NCI-H1436 (cell line): ENCODE data around the gene KIF6.

Experiments
- DNase-seq: peaks from one replicate; lab custom pipeline; 2025; lab: John Stamatoyannopoulos, UW

The KIF6 gene

DNA sequence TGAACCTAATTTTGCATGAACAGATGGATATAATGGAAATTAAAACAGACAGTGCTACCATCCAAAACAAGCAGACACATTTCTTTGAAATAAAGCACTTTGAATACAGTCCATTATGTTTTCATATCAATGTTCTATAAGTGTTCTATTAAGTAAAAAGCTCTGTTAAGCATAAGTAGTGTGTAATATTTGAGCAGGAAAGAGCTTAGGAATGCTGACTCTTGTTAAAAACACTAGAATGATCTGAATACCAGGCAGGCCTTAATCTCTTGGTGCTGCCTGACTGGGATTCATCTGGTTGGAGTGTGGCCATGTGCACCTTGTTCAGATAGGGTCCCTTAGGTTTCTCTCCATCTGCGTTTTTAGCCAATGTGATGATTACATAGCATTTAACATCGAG, 130.9 kb downstream of the KIF6 start:
- no peak for DNase-seq

DNA sequence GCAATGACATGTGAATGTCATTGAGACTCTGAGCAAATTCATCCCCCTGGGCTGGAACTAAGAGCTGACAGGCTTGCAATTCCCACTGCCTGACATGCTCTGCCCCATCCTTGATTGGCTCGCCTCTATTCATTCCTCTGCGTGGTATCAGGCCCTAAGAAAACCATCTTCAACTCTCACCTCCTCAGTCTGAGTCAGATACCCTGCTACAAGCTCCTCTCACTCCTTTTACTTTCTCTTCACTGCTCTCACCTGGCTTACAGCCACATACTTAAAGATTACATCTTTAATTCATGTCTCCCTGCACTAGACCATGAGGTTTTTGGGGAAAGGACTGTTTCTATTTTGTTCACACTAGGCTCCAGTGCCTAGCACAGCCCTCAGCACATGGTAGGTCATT, 131.6 kb downstream of the KIF6 start:
- DNase-seq: no peak

DNA sequence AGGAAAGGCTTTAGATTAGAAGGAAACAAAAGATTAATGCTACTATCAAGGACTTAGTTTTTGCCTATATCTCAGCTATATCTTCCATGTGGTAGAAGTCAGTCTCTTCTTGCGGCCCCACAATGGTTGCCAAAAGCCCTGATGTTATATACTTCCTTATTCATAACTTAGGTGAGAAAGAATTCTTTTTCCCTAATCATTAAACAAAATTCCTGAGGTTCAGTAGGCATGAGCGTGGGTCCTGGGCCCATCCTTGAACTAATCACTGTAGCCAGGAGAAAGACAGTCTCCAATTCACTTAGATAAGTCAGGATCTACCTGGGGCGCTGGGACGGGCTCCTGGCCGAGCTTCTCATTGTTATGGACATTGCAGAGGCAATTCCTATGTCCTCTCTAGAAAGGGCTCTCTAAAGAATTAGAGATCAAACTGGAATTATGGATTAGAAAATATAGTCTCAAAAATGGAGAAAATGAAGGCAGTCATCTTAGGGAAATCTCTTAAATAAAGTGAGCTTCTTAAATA, 134.3 kb downstream of the KIF6 start:
- no peak for DNase-seq

- DNase-seq: no peak
These were observed 138.1 kb downstream of the KIF6 start for GRCh38 chr6:39587080-39587479.

GRCh38 chr6:39585641-39586040, 139.6 kb downstream of the KIF6 start:
- DNase-seq: no peak

DNA sequence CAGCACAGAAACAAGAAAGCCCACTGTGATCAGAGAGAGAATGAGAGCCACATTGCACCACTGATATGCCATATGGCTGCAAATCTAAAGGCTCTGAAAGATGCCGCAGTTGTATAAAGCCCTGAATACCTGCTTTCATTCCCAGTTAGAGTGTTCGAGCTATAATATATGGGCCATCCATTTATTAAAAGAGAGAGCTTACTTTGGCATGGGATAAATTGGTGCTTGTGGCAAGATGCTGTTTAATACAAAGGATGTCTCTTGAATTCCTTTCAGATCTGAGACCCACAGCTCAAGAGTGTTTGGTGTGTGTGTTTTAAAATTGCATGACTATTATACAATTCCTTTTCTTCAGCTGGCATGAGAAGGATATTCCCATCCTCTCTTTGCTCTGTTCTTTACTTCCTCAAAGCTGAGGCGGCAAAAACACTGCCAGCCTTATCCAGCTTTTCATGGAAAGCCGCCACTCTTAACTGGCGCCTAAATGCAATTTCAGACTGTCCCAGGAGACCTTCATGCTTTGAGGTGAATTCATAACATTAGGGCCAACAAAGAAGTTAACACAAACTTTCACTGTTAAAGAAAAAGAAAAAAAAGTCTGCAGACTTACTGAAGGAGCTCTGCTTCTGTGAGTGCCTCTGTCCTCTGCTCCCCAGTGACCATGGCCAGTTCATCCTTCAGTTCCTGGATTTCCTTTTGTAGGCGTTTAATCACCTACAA, 147.6 kb downstream of the KIF6 start:
- no peak for DNase-seq

GRCh38 chr6:39576556-39577303, 148.5 kb downstream of the KIF6 start:
- DNase-seq: no peak

DNA sequence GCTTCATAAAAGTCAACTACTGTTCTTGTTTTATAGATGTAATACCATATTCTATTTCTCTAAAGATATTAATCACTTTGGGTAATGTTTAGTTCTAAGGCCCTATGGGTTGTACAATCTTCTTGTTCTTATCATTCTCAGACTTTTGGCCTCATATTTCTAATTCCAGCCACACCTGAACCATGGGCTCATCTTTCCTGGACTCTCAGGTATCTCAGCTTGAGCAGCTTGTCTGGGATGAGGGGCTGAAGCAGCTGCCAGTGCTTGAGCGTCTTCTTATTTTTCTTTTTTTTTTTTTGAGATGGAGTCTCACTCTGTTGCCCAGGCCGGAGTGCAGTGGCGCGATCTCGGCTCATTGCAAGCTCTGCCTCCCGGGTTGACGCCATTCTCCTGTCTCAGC, 150.2 kb downstream of the KIF6 start:
- DNase-seq: no peak

GRCh38 chr6:39573541-39573940, 151.7 kb downstream of the KIF6 start:
- DNase-seq: no peak

DNA sequence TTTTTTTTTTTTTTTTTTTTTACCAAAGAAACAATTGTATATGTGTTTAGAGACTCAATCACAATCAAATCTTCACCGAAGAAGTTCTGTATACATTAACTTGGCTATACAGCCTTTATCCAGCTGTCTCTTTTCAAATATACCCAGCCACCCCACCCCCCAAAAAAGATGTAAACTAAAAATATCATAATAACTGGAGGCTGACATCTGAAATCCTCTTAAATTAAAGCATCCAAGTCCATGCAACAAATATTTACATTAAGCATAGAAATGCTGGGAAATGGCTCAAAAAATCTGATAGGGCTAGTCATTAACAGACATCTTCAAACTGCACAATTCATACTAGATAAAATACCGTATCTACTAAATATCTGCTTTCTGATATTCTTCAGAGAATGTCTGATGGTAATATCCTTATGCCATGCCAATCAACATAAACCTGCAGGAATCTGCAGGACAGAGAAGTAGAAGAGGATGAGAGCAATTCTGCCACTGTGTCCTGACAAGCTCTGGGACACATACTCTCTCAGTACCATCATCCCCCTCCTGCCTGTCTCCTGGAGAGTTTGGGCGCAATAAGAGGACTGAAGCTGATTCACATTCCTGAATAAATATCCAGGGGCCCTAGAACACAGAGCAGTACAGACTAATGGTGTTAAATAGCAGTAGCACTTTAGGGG, 152.4 kb downstream of the KIF6 start:
- no peak for DNase-seq

DNA sequence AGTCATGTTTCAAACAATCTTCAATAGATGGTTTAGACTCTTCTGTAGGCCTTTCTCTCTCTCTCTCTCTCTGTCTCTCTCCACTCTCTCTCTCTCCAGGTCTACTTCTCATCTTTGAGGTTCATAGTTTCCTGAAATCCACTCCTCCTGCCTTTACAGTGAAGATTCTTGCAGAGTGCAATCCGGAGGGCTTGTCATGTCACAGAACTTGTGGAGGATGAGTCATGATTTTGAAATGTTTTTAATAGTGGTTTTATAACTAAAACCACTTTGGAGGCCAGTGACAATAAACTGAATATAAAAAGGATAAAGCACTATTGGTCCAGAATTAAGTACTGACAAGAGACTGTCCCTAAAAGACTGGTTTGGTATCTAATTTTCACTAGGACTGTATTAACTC, 156.3 kb downstream of the KIF6 start:
- DNase-seq: no peak

- DNase-seq: no peak
These were observed 158.1 kb downstream of the KIF6 start for GRCh38 chr6:39567091-39567490.

GRCh38 chr6:39566456-39566855, 158.8 kb downstream of the KIF6 start:
- DNase-seq: no peak

- no peak for DNase-seq
These were observed 159.3 kb downstream of the KIF6 start for GRCh38 chr6:39565956-39566355.

DNA sequence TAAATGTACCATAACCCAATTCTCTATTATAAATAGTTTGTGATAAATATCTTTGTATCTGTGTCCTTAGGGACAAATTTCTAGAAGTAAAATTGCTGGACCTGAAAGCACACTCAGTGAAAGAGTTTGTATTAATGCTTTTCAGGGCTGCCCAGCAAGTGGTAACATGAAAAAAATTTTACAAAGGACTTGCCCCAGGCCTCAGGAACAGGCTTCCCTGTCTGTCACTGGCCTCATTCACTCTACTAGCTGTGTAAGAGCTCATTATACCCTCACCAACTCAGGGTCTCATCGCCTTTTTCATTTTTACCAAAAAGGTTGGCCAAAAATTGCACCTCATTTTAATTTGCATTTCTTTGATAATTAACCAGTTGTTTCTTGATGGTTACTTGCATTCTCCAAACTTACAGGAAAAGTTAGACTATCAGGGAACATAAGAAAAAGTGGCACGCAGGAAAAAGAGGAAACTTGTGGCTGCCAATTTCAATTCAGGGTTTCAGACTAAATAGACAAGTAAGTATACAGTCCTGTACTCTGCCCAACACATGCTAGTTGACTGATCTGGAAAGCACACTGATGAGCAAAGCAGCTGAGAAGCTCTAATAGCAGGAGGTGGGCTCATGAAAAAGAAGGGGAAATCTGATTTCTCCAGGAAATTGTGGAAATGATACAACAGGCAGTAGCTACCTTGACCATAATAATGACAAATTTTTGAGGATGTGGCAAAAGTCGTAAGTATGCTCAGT, 161.5 kb downstream of the KIF6 start:
- no peak for DNase-seq

GRCh38 chr6:39561536-39562266, 163.5 kb downstream of the KIF6 start:
- DNase-seq: no peak

DNA sequence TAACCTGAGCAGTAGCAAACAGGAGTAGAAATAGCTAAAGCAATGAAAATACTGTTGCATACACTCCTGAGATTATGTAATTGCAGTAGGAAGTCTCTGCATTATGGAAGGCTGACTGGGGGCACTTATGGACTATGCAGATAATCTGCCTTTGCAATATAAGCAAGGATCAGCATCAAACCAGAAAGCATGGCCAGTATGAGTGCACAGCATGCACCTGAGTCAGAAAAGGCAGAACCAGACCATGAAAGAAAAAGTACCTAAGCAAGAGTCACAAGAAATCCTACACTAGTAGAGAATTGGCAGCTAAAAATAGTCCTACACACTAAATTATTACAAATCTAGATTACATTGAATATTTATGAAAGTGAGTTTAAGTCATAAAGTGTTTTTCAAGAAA, 164.3 kb downstream of the KIF6 start:
- no peak for DNase-seq

DNA sequence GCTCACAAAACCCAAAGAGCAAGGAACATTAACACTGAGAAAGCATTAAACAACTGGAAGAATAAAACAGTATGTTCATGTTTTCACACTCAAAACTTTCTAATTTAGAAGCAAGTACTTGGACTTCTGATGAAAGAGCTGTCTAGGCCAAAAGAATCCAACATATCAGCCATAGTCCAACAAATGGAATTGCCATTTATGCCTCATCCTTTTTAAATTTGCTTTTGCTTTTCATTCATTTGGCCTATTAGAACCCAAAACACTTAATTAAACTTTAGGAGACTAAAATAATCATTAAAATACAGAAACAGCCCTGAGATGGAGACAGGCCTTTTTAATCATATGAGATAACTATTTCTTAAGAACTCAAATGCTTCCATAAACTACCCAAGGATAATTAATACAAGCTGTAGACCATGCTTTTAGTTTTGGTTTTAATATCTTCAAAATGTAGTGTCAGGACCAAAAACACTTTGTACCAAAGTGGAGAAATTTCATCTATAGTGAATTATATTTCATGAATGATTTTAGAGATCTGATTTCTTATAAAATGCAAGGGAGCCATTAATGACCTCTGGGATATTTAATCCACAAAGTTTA, 166.5 kb downstream of the KIF6 start:
- DNase-seq: no peak

GRCh38 chr6:39558079-39558478, 167.1 kb downstream of the KIF6 start:
- no peak for DNase-seq

GRCh38 chr6:39555136-39555535, 170.1 kb downstream of the KIF6 start:
- no peak for DNase-seq
